Measurements from ENCODE around the gene HSPA12A.
A peak's percentile ranks its signal among the peaks of the same experiment; 100 is the strongest.

The HSPA12A gene

GRCh38 chr10:116667484-116667883 is 74.9 kb downstream of the HSPA12A start:
- no peak for DNase-seq

GRCh38 chr10:116665541-116666125 is 76.7 kb downstream of the HSPA12A start:
- no peak for DNase-seq

- DNase-seq: no peak
These were observed 77.7 kb downstream of the HSPA12A start for GRCh38 chr10:116664631-116665030.

- no peak for DNase-seq
These were observed 79.0 kb downstream of the HSPA12A start for GRCh38 chr10:116663342-116663741.

- DNase-seq: no peak
These were observed 81.5 kb downstream of the HSPA12A start for GRCh38 chr10:116660860-116661259.

- DNase-seq: no peak
These were observed 83.2 kb downstream of the HSPA12A start for GRCh38 chr10:116659049-116659670.

GRCh38 chr10:116657863-116658551 is 84.4 kb downstream of the HSPA12A start:
- DNase-seq: no peak

- DNase-seq: no peak
These were observed 86.3 kb downstream of the HSPA12A start for GRCh38 chr10:116656044-116656443.

GRCh38 chr10:116655568-116655967 is 86.8 kb downstream of the HSPA12A start:
- no peak for DNase-seq

- DNase-seq: no peak
These were observed 87.5 kb downstream of the HSPA12A start for GRCh38 chr10:116654816-116655215.

- no peak for DNase-seq
These were observed 88.5 kb downstream of the HSPA12A start for GRCh38 chr10:116653885-116654284.

GRCh38 chr10:116648903-116649302 is 93.5 kb downstream of the HSPA12A start:
- no peak for DNase-seq

GRCh38 chr10:116646502-116646901 is 95.9 kb downstream of the HSPA12A start:
- DNase-seq: no peak

- no peak for DNase-seq
These were observed 104.5 kb downstream of the HSPA12A start for GRCh38 chr10:116637830-116638229.

- DNase-seq: no peak
These were observed 105.4 kb downstream of the HSPA12A start for GRCh38 chr10:116636976-116637375.

- DNase-seq: no peak
These were observed 106.0 kb downstream of the HSPA12A start for GRCh38 chr10:116636385-116636784.

GRCh38 chr10:116634126-116634975 is 108.0 kb downstream of the HSPA12A start:
- no peak for DNase-seq

- no peak for DNase-seq
These were observed 109.2 kb downstream of the HSPA12A start for GRCh38 chr10:116633216-116633600.

GRCh38 chr10:116632596-116633215 is 109.7 kb downstream of the HSPA12A start:
- DNase-seq: no peak

GRCh38 chr10:116631871-116632295 is 110.5 kb downstream of the HSPA12A start:
- DNase-seq: no peak

- DNase-seq: no peak
These were observed 112.3 kb downstream of the HSPA12A start for GRCh38 chr10:116630020-116630419.

- no peak for DNase-seq
These were observed 113.0 kb downstream of the HSPA12A start for GRCh38 chr10:116629340-116629739.

- DNase-seq: peak; percentile 5
These were observed 114.9 kb downstream of the HSPA12A start for GRCh38 chr10:116627386-116627933.

Measured in EL (cell line).